ENCODE results near the gene COG7. TPM values are rescaled to one million over a fixed set of nuclear protein-coding genes. Genes with fewer than 3 reads are reported as not detected.
"Not testable (repeated sequence)": the region's sequence is repeated elsewhere in the genome, so short reads cannot be mapped to it uniquely, and the experiment has no call there.

The COG7 gene
- total RNA-seq, 2 donors from 2014 or later, result 34.0 to 35.3 TPM

DNA sequence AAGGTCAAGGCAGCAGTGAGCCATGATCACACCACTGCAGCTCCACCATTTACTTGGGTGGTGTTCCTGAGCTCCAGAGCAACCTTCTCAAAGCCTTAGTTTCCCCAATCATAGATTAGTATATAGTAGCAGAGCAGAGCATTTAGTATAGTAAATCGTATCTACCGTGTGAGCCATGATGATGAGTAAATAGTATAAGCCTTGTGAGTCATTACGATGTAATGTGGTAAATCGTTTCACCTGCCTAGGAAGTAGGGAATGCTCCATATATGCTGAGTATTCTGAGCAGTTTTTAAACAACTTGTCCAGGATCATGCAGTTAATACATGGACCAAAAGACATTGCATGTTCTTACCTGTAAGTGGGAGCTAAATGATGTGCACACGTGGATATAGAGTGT, 84.5 kb downstream of the COG7 start:
- H3K9me3 ChIP-seq, result no peaks in the 10 kb centered on the region
- H3K4me1 ChIP-seq (replicated peaks), result no peaks in the 10 kb centered on the region
- WGBS, result 51% methylated on average over 5 of the region's 5 CpGs
- TF ChIP-seq POLR2A (IDR thresholded peaks at IDR 0.05) (no peak), POLR2AphosphoS5 (IDR thresholded peaks at IDR 0.05) (no peak), CTCF (IDR thresholded peaks at IDR 0.05) (no peak)
- no peak for DNase-seq (ENCODE audit: low spot score)
- no peak overlapping the region for H3K4me3 ChIP-seq
- no peaks in the 10 kb centered on the region for H3K27me3 ChIP-seq (replicated peaks; ENCODE audit: insufficient read depth)
- intact Hi-C loops (cut with DNase I), result no loop called here
- H3K27ac ChIP-seq, result no peak overlapping the region
- no peaks in the 10 kb centered on the region for H3K36me3 ChIP-seq

- no peak overlapping the region for H3K4me3 ChIP-seq
- intact Hi-C loops (cut with DNase I), result no loop called here
- no peaks in the 10 kb centered on the region for H3K4me1 ChIP-seq (replicated peaks)
- no peaks in the 10 kb centered on the region for H3K9me3 ChIP-seq
- TF ChIP-seq POLR2AphosphoS5 (IDR thresholded peaks at IDR 0.05) (no peak), POLR2A (IDR thresholded peaks at IDR 0.05) (no peak), CTCF (IDR thresholded peaks at IDR 0.05) (no peak)
- 90% methylated on average over 8 of the region's 8 CpGs for WGBS
- H3K36me3 ChIP-seq, result no peaks in the 10 kb centered on the region
- no peaks in the 10 kb centered on the region for H3K27me3 ChIP-seq (replicated peaks; ENCODE audit: insufficient read depth)
- no peak overlapping the region for H3K27ac ChIP-seq
- DNase-seq (ENCODE audit: low spot score), result no peak
These were observed 85.0 kb downstream of the COG7 start for GRCh38 chr16:23367988-23368387.

DNA sequence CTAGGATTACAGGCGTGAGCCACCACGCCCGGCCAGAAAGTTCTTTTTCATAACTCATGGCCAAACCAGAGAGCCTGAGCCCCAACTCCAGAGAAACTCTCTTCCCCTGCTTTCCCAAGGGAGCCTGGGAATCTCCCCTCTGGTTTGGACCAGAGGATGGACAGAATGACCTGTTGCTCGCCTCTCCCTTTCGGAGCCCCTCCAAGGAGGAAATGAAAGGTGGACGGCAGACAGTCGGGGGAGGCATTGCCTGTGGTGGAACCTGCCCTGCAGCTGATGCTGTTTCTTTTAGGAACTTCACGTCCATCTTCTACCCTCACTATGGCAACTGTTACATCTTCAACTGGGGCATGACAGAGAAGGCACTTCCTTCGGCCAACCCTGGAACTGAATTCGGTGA, 85.4 kb downstream of the COG7 start:
- TF ChIP-seq POLR2AphosphoS5 (IDR thresholded peaks at IDR 0.05), result no peak
- TF ChIP-seq CTCF (IDR thresholded peaks at IDR 0.05), result no peak
- TF ChIP-seq POLR2A (IDR thresholded peaks at IDR 0.05), result no peak

DNA sequence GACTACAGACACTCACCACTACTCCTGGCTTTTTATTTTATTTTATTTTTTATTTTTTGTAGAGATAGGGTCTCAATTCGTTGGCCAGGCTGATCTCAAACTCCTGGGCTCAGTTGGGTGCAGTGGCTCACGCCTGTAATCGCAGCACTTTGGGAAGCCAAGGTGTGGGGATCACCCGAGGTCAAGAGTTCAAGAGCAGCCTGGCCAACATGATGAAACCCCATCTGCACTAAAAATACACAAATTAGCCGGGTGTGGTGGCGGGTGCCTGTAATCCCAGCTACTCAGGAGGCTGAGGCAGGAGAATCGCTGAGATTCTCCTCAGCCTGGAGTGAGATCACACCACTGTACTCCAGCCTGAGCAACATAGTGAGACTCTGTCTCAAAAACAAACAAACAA, 86.6 kb downstream of the COG7 start:
- intact Hi-C loops (cut with DNase I), result not testable (repeated sequence)
- 93% methylated on average over 7 of the region's 7 CpGs for WGBS
- H3K27ac ChIP-seq, result peak overlapping the region in 1 of 2 donors; percentile 7

More for the DNA sequence above, 85.4 kb downstream of the COG7 start:
- DNase-seq (ENCODE audit: low spot score), result no peak
- Histone ChIP-seq H3K27ac (no peak overlapping the region), H3K4me1 (replicated peaks) (no peaks in the 10 kb centered on the region), H3K36me3 (no peaks in the 10 kb centered on the region), H3K9me3 (no peaks in the 10 kb centered on the region), H3K4me3 (no peak overlapping the region), H3K27me3 (replicated peaks; ENCODE audit: insufficient read depth) (no peaks in the 10 kb centered on the region)
- WGBS, result 90% methylated on average over 10 of the region's 10 CpGs
- intact Hi-C loops (cut with DNase I), result no loop called here

DNA sequence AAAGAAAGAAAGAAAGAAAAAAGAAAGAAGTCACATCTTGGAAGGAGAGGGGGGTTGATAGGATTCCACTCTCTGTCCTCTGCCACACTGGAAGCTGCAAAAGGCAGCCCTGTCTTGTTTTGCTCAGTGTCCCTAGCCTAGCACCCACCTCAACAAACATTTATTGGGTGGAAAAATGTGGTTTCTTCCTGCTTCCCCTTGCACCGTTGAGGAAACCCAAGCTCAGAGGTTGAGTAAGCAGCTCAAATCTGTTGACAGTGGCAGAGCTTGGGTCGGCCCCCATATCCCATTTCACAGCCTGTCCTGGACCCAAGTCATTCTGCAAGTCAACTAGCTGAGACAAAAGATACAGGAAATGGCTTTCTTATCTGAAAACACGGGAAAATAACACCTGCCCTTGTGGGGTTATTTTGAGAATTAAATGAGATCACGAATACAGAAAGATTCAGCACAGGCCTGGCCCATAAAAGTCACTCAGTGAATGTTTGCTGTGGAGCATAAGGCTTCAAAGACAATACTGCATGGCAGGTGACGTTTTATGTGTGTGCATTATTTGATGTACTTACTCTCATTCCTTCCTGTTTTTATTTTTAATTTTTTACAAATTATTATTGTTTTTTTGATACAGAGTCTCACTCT, 87.3 kb downstream of the COG7 start:
- Histone ChIP-seq H3K36me3 (no peaks in the 10 kb centered on the region), H3K27me3 (replicated peaks; ENCODE audit: insufficient read depth) (no peaks in the 10 kb centered on the region), H3K4me3 (no peak overlapping the region), H3K4me1 (replicated peaks) (no peaks in the 10 kb centered on the region), H3K9me3 (no peaks in the 10 kb centered on the region), H3K27ac (peak overlapping the region in 1 of 2 donors; percentile 60)
- intact Hi-C loops (cut with DNase I), result no loop called here
- DNase-seq (ENCODE audit: low spot score), result peak; percentile 69
- no peak for TF ChIP-seq CTCF (IDR thresholded peaks at IDR 0.05)
- peak; percentile 85 for TF ChIP-seq POLR2AphosphoS5 (IDR thresholded peaks at IDR 0.05)
- 18% methylated on average over 5 of the region's 5 CpGs for WGBS

More for the DNA sequence above, 86.6 kb downstream of the COG7 start:
- not testable (repeated sequence) for H3K4me3 ChIP-seq; H3K27me3 ChIP-seq (replicated peaks; ENCODE audit: insufficient read depth); H3K36me3 ChIP-seq; DNase-seq (ENCODE audit: low spot score); H3K4me1 ChIP-seq (replicated peaks); H3K9me3 ChIP-seq
